NCI-H526 (cell line): Measurements from ENCODE around the gene SMIM12.

Source experiments
- DNase-seq, 2 experiments: peaks; one replicate each; lab custom pipeline; 2025; lab: John Stamatoyannopoulos, UW

Gene SMIM12, protein sequence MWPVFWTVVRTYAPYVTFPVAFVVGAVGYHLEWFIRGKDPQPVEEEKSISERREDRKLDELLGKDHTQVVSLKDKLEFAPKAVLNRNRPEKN

DNA sequence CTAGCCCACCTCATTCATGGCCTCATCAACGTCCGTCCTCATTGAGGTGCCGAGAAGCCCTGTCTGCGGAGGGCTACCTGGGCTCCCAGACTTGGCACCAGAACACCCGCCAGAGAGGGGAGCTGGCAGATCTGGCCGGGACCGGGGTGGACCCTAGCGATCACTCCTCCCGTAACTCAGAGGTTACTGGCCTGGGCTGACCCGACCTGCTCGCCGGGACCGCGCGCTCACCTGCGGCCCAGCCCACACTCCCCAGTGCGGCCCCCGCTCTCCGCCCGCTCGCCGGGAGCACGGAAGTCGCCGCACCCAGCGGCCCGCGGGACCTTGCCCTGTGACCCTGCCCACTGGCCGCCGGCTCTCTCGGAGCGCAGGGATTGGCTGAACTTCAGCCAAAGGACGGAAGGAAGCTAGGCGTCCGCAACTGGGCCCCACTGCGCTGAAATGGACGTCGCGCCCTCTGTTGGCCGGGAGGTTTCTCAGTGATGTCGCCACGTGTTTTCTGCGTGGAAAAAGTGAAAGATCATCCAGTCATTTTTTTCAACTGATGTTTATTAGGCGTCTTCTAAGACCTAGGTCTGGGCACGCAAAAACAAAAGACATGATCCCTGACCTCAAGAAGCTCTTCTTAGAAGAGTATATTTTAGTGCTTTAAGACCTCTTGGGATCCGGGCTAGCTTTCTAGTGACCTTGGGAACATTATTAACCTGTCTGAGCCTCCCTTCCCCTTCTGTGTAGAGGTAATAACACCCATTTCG is at the start of gene SMIM12:
TSS of gene SMIM12 (minus strand) at position 304 of the 755 bp plus-strand sequence. CDS start 3,772 bp downstream, outside the sequence.
- peak; percentile 83 to 96 for DNase-seq

DNA sequence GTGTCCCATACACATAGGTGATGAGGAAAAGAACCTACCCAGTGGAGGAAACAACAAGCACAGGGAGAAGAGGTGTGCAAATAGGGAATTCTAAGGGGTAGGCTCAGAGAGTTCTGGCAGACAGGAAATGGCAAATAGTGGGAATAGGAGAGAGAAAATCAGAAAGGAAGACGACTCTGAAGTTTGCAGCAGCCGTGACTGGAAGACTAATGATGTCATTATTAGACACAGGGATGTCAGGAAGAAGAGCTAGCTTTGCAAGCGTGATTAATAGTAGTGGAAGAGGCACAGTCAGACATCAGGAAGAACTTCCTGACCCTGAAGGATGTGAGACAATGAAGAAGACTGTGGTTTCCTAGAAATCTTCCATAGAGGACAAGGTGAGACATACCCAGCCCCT is 48.8 kb upstream of the SMIM12 start:
- no peak for DNase-seq

DNA sequence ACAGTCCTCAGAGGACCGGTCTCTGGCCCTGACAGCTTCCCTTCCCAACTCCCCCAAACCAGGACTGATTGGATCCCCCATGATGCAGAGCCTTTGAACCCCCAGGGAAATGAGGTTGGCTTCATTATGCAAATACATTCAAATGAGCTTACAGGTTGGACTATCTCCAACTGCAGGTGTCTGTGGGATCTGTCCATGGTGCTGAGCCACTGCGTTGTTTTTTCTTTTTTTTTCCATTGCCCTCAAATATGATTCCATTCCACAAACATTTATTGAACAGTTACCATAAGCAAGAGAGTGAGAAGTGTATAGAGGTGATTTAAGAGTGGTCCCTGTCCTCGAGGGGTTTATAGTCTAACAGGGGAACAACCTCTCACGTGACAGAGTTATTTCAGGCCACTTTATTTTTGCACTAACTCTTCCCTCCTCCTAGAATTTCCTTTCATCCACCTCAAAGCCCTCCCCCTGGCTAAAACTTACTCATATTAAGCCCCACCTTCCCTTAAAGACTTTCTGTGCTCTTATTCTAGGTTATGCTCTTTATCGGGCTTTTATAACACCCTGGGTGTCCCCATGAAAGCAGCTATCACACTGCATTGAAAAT is 48.0 kb upstream of the SMIM12 start:
- peak; percentile 83 to 88 for DNase-seq

DNA sequence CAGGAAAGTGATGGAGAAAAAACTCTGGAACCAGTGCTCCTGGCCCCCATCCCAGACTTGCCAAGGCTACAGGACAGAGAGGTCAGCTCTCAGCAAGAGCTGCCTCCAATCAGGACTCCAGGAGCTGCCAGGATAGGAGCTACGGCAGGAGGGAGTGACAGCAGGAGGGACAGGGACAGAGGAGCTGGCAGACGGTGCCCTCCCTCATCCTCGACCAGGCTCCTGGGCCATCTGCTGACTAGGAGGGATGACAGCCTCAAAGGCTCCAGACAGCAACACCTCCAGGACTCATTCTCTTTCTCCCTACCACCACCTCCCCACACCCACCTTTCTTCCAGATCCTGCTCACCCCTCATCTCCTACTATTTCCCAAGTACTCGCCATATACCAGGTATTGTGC is 47.2 kb upstream of the SMIM12 start:
- DNase-seq: peak in 1 of 2 experiments; percentile 35

DNA sequence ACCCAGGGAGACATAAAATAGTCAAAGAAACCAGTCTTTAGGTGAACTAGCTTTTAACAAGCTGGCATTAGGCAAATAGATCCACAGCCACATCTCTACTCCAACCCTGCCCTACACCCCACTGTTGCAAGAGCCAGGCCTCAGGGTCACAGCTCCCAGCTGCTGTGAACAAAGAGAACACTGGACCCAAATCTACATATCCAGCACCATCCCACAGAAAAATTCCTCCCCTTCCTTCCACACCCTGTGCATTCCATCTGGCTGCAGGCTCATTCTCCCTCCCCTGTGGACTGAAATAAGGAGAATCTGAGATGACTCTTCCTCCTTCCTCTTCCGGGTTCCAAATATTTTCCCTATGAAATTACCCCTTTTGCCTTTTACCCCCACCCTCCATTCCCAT is 46.7 kb upstream of the SMIM12 start:
- DNase-seq: peak in 1 of 2 experiments; percentile 38

- no peak for DNase-seq
Observed at GRCh38 chr1:34905098-34905459, 45.5 kb upstream of the SMIM12 start.

GRCh38 chr1:34904236-34905097 is 44.9 kb upstream of the SMIM12 start:
- DNase-seq: no peak

DNA sequence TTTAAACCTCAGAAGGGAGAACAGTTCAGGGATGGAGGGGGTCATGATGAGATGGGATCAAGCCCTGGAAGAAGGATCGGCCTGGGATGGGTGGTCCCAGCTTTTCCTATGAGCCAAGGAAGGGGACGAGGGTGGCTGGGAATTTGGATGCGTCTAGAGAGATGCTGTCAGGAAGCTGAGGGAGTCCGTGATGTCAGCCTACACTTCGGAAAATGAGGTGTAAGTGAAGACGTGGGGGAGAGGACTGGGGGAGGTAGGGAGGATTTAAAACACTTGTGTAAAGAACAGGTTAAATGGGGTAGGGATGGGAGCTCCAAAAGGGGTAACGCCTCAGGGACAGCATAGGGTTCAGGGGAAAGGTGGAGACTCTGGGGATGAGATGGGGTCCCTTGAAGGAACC is 42.4 kb upstream of the SMIM12 start:
- no peak for DNase-seq

GRCh38 chr1:34900775-34901502 is 41.4 kb upstream of the SMIM12 start:
- no peak for DNase-seq

- DNase-seq: no peak
Observed at GRCh38 chr1:34899906-34900305, 40.4 kb upstream of the SMIM12 start.

DNA sequence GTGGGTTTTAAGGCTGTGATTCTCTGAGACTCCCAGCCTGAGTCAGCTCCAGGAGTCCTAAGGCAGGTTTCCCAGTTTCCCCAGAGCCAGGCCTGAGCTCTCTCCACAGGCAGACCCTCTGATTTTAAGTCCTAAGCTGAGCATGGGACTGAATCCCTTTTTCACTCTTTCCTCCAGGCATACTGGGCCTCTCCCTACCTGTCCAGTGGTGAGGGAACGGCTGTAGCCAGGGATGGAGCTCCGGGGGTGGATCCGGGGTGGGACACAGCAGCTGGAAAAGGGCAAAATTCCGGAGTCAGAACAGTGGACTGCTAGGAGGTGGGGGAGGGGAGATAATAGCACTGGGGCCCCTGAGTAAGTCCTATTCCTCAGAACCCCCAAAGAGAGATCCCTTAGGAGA is 39.9 kb upstream of the SMIM12 start:
- no peak for DNase-seq

DNA sequence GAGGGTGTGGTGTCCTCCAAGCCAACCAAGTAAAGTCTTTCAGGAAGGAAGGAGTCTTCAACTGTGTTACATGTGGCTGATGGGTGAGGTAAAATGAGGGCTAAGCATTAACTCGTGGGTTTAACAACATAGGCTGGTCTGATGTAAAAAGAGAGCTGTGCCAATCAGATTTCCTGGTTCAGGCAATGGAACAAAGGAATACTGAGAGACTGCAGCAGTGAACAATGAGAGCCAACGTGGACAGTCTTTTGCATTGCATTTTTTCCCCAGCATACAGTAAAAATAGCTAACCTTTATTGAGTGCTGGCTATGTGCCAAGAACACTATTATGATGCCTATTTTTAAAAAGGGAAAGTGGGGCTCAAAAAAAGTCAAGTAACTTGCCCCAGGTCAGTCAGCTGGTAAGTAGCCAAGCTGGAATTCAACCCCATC is 38.8 kb upstream of the SMIM12 start:
- DNase-seq: no peak

DNA sequence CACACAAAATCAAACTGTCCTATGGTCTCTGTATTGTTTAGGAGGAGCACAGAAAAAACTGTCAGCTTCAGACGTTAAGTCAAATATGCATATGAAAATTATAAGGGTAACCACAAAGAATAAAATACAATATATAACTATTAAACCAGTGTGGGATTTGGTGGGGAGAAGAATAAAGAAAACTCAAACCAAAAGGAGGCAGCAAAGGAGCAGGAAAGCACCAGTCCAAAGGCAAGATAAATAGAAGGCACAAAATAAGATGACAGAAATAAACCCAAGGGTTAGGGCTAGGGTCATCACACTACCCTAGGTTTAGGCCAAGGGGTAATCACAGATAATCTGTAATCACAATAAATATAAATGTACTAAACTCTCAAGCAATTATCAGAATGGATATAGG is 37.1 kb upstream of the SMIM12 start:
- DNase-seq: peak; percentile 60 to 63

- DNase-seq: no peak
Observed at GRCh38 chr1:34889705-34890104, 30.2 kb upstream of the SMIM12 start.

- no peak for DNase-seq
Observed at GRCh38 chr1:34887593-34887992, 28.0 kb upstream of the SMIM12 start.

DNA sequence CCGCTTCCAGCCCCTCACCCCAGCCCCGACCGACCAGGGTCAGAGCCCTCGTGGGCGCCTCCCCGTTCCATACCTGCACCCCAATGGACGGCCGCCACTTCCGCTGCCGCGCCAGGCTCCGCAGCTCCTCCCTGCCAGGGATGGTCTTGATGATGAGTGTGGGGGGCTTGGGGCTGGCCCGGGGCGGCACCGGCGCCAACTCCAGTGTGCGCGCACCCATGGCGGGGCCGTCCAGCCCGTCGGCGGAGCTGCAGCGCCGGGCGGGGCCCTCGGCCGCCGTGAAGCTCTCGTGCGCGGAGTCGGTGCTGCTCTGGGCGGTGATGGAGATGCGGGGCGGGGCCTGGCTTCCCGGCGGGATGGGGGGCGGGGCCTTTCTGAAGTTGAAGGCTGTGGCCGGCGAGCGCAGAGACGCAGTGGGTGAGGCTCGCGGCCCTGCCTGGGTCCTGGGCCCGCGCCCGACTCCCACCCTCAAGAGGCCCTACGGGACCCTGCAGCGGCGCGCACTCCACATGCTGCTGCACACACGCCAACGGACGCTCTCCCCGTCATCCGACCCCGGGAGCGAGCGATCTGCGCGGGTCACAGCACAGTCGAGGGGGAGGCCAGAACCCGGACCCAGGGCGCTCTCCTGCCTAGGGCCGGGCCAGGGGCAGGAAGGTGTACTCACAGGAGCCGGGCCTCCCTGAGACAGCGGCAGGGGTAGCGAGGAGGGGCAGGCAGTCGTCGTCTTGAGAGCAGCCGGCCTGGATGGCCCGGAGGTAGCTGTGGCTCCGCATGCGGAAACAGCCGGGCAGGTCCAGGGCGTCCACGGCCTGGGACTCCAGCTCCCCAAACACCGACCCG is 26.1 kb upstream of the SMIM12 start:
- DNase-seq: no peak

DNA sequence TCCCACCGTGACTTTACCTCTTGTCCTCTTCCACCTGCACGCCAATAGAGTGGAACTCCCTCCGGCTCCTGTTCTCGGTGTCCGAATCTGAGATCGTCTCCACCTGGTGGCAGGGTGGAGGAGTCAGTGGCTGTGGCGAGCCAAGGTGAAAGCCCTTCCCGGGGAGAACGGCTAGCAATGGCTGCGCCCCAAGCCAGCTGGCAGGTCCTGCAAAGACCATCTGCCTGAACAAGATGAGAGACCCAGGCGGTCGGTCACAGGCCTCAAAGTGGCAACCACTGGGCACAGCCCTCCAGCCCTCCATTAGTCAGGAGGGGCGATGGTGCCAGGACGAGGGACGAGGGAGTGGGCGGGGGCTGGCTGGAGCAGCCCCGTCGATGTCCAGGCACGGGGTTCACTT is 25.4 kb upstream of the SMIM12 start:
- DNase-seq: no peak

GRCh38 chr1:34884536-34884935 is 25.0 kb upstream of the SMIM12 start:
- DNase-seq: no peak

- DNase-seq: no peak
Observed at GRCh38 chr1:34879230-34879629, 19.7 kb upstream of the SMIM12 start.

DNA sequence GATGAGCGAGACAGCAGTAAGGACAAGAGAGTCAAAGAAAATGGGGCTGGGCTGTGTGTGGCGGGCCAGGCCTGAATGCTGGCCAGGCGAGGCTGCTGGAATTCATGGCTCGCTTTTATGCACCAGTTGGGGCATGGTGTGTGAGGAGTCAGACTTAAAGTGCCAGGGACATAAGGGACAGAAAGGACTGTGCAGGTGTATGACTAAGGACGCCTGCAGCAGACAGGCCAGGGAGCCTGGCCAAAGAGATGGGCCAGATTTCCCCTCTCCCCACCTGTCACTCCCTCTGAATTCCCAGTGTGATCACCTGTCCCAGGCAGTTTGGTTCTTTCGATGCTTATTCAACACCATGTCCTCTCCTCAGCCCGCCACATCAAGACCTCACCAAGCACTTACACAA is 16.9 kb upstream of the SMIM12 start:
- no peak for DNase-seq
